T-helper 2 cell treated with Interferon-gamma antibody and Interleukin-4, amounts not matched to agents 100 ng/mL and 5 ng/mL, for 36 hours (primary cell): ENCODE data around the gene GTF2B. TPM values are rescaled to one million over a fixed set of nuclear protein-coding genes. Genes with fewer than 3 reads are reported as not detected.

Experiments used
- total RNA-seq: library from RNA; stranded (reverse); gene quantifications from 2 replicates; pipeline ENCODE4 v1.2.3, GENCODE V29; 2022

GTF2B gene
- total RNA-seq, 1 donor from 2014 or later: 36.8 TPM

Other genes with a start within 250 kb of the GTF2B start
- gene PKN2, start 207.3 kb downstream of the GTF2B start, total RNA-seq: 24.6 and 28.0 TPM in 2 replicates
- gene KYAT3, start 101.1 kb upstream of the GTF2B start, total RNA-seq: 24.2 and 25.6 TPM in 2 replicates
- 21.5 and 22.0 TPM in 2 replicates for gene RBMXL1, start 101.1 kb upstream of the GTF2B start, total RNA-seq
- gene GBP3, start 131.3 kb upstream of the GTF2B start, total RNA-seq: 34.0 and 34.5 TPM in 2 replicates
- gene GBP1, start 173.6 kb upstream of the GTF2B start, total RNA-seq: 219 and 222 TPM in 2 replicates
- gene GBP2, start 234.5 kb upstream of the GTF2B start, total RNA-seq: 131 and 132 TPM in 2 replicates